Measurements from ENCODE around the gene GSTM4.

GSTM4 gene

GRCh38 chr1:109615879-109616278 lies 40.0 kb upstream of the GSTM4 start:
- Histone ChIP-seq H3K27ac (peak overlapping the region; percentile 5), H3K27me3 (replicated peaks) (no peaks in the 10 kb centered on the region), H3K4me3 (ENCODE audit: low read depth, low read length) (no peak overlapping the region), H3K36me3 (replicated peaks) (no peaks in the 10 kb centered on the region)
- DNase-seq, result no peak
- in situ Hi-C loops (cut with HindIII; ENCODE audit: low pct_ligation_motif_present, low sequenced_read_pairs), result no loop called here
- no peak for TF ChIP-seq CTCF (IDR thresholded peaks at IDR 0.05; ENCODE audit: low read depth, low read length, missing control alignments)

GRCh38 chr1:109616391-109616790 lies 39.5 kb upstream of the GSTM4 start:
- H3K36me3 ChIP-seq (replicated peaks), result no peaks in the 10 kb centered on the region
- H3K27me3 ChIP-seq (replicated peaks), result no peaks in the 10 kb centered on the region
- H3K27ac ChIP-seq, result peak overlapping the region; percentile 87
- no peak for DNase-seq
- TF ChIP-seq CTCF (IDR thresholded peaks at IDR 0.05; ENCODE audit: low read depth, low read length, missing control alignments), result no peak
- no peak overlapping the region for H3K4me3 ChIP-seq (ENCODE audit: low read depth, low read length)
- in situ Hi-C loops (cut with HindIII; ENCODE audit: low pct_ligation_motif_present, low sequenced_read_pairs), result no loop called here

GRCh38 chr1:109617291-109617801 lies 38.6 kb upstream of the GSTM4 start:
- peak; percentile 92 for DNase-seq
- in situ Hi-C loops (cut with HindIII; ENCODE audit: low pct_ligation_motif_present, low sequenced_read_pairs), result no loop called here
- H3K36me3 ChIP-seq (replicated peaks), result no peaks in the 10 kb centered on the region

GRCh38 chr1:109618661-109619575 lies 37.0 kb upstream of the GSTM4 start:
- Histone ChIP-seq H3K4me3 (ENCODE audit: low read depth, low read length) (peak overlapping the region; percentile 75), H3K27ac (peak overlapping the region; percentile 90), H3K36me3 (replicated peaks) (no peaks in the 10 kb centered on the region), H3K27me3 (replicated peaks) (no peaks in the 10 kb centered on the region)
- no peak for TF ChIP-seq CTCF (IDR thresholded peaks at IDR 0.05; ENCODE audit: low read depth, low read length, missing control alignments)
- DNase-seq, result no peak
- in situ Hi-C loops (cut with HindIII; ENCODE audit: low pct_ligation_motif_present, low sequenced_read_pairs), result no loop called here

More at GRCh38 chr1:109617291-109617801, 38.6 kb upstream of the GSTM4 start:
- no peak for TF ChIP-seq CTCF (IDR thresholded peaks at IDR 0.05; ENCODE audit: low read depth, low read length, missing control alignments)
- peak overlapping the region; percentile 87 for H3K27ac ChIP-seq
- no peaks in the 10 kb centered on the region for H3K27me3 ChIP-seq (replicated peaks)
- H3K4me3 ChIP-seq (ENCODE audit: low read depth, low read length), result no peak overlapping the region

GRCh38 chr1:109619576-109620400 lies 36.1 kb upstream of the GSTM4 start, which contains the start of the genes AMPD2 and GNAT2:
AMPD2 (plus strand) TSS chr1:109619837; CDS start chr1:109621176, 1,339 bp downstream.
GNAT2 (minus strand) TSS chr1:109619616; CDS start chr1:109612870, 6,746 bp downstream.
- Histone ChIP-seq H3K4me3 (ENCODE audit: low read depth, low read length) (peak within 1 kb of the TSS; percentile 75), H3K27me3 (replicated peaks) (no peaks in the 10 kb centered on the region), H3K36me3 (replicated peaks) (no peaks in the 10 kb centered on the region), H3K27ac (peak within 1 kb of the TSS; percentile 90)
- peak; percentile 79 for DNase-seq
- in situ Hi-C loops (cut with HindIII; ENCODE audit: low pct_ligation_motif_present, low sequenced_read_pairs), result no loop called here
- TF ChIP-seq CTCF (IDR thresholded peaks at IDR 0.05; ENCODE audit: low read depth, low read length, missing control alignments), result no peak

All from brain microvascular endothelial cell (primary cell).